Right cardiac atrium (tissue), 5 donors: ENCODE results near the gene RAB3IP. TPM values are rescaled to one million over a fixed set of nuclear protein-coding genes. Genes with fewer than 3 reads are reported as not detected.
A peak's percentile ranks its signal among the peaks of the same experiment; 100 is the strongest.

Experiments used
- ATAC-seq, 2 donors: fragments of 200-7000 bp; cut with Tn5 transposase; one replicate each; pipeline versions ENCODE4 v1.8.0 to v1.9.1; 2020; ENCODE audit warnings: moderate library complexity in 2 of 2, mild to moderate bottlenecking in 1 of 2
- DNase-seq, 3 donors: peaks; one replicate each; pipeline ENCODE4 v3.0.0-alpha.2; 2020
- H3K27ac ChIP-seq: one replicate; pipeline ENCODE4 v1.5.1; 2013; ENCODE audit warnings: mild to moderate bottlenecking, low read length, control low read depth, moderate library complexity
- H3K27me3 ChIP-seq: one replicate; pipeline ENCODE4 v1.6.1; 2013; ENCODE audit not compliant: control insufficient read depth, insufficient read depth
- H3K4me1 ChIP-seq: one replicate; pipeline ENCODE4 v1.6.1; 2013; ENCODE audit warnings: low read length; ENCODE audit not compliant: control insufficient read depth, insufficient read depth
- H3K4me3 ChIP-seq: one replicate; pipeline ENCODE4 v1.5.1; 2013; ENCODE audit warnings: low read length, control low read depth
- H3K9me3 ChIP-seq: one replicate; pipeline ENCODE4 v1.6.1; 2013; ENCODE audit warnings: low read length; ENCODE audit not compliant: control insufficient read depth
- WGBS: extraction: QIAGEN DNeasy Blood & Tissue Kit; methylation state at CpG from one replicate; pipeline ENCODE4 v1.1.7; 2013; 5-methylcytosine and 5-hydroxymethylcytosine counted together
- intact Hi-C, 4 donors: fragments of 100-400 bp; cut with DNase I; formaldehyde crosslinking; loops; one replicate each; pipeline versions ENCODE4 v1.11.0 to v1.14.0; 2022 to 2023
- long read RNA-seq, 4 donors: library from polyadenylated mRNA; unstranded; transcript quantifications; one replicate each; pipeline ENCODE4 v2.0.0, GENCODE V29; 2020 to 2021
- polyA plus RNA-seq: library from polyadenylated mRNA; stranded (reverse); fragments of 200-250 nt; gene quantifications from one replicate; pipeline ENCODE4 v1.2.3, GENCODE V29; 2013
- total RNA-seq, 4 donors: library from RNA; stranded (reverse); fragmentation: NEBNext Ultra II Directional; extraction: Animal tissue kit (Norgen Biotek cat#: 25700); gene quantifications; one replicate each; pipeline ENCODE4 v1.2.1, GENCODE V29; 2021
- donor health status: healthy with polysubstance abuse.
- donor health status: DM: no; HTN: yes; CAD: no.
- donor health status: DM: no; HTN: no; CAD: no.
- donor health status: DM: no; HTN: yes; CAD: no; lungs with severe emphysema.
- donor health status: DM: yes; HTN: yes; CAD: no.

RAB3IP gene, protein sequence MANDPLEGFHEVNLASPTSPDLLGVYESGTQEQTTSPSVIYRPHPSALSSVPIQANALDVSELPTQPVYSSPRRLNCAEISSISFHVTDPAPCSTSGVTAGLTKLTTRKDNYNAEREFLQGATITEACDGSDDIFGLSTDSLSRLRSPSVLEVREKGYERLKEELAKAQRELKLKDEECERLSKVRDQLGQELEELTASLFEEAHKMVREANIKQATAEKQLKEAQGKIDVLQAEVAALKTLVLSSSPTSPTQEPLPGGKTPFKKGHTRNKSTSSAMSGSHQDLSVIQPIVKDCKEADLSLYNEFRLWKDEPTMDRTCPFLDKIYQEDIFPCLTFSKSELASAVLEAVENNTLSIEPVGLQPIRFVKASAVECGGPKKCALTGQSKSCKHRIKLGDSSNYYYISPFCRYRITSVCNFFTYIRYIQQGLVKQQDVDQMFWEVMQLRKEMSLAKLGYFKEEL
- total RNA-seq (10 to 100 TPM; 14.8 to 24.8 (median 19.6) TPM), polyA plus RNA-seq (17.0 TPM)
- long read RNA-seq, donor 1, full-length matches to known transcripts: 17 of 19 reads
- long read RNA-seq, donor 1, partial matches to known transcripts: 0 of 19 reads
- long read RNA-seq, donor 1, other reads (novel, unspliced or antisense): 2 of 19 reads
- long read RNA-seq, donor 2, transcript RAB3IP-201 (11 exons, 3,690 nt): major isoform, 5 of 5 reads
- long read RNA-seq, donor 2, partial matches to known transcripts: 0 of 5 reads
- long read RNA-seq, donor 2, other reads (novel, unspliced or antisense): 0 of 5 reads
- long read RNA-seq, donor 3, full-length matches to known transcripts: 28 of 34 reads
- long read RNA-seq, donor 3, partial matches to known transcripts: 3 of 34 reads
- long read RNA-seq, donor 3, other reads (novel, unspliced or antisense): 3 of 34 reads
- long read RNA-seq, donor 4, full-length matches to known transcripts: 7 of 9 reads
- long read RNA-seq, donor 4, partial matches to known transcripts: 1 of 9 reads
- long read RNA-seq, donor 4, other reads (novel, unspliced or antisense): 1 of 9 reads

DNA sequence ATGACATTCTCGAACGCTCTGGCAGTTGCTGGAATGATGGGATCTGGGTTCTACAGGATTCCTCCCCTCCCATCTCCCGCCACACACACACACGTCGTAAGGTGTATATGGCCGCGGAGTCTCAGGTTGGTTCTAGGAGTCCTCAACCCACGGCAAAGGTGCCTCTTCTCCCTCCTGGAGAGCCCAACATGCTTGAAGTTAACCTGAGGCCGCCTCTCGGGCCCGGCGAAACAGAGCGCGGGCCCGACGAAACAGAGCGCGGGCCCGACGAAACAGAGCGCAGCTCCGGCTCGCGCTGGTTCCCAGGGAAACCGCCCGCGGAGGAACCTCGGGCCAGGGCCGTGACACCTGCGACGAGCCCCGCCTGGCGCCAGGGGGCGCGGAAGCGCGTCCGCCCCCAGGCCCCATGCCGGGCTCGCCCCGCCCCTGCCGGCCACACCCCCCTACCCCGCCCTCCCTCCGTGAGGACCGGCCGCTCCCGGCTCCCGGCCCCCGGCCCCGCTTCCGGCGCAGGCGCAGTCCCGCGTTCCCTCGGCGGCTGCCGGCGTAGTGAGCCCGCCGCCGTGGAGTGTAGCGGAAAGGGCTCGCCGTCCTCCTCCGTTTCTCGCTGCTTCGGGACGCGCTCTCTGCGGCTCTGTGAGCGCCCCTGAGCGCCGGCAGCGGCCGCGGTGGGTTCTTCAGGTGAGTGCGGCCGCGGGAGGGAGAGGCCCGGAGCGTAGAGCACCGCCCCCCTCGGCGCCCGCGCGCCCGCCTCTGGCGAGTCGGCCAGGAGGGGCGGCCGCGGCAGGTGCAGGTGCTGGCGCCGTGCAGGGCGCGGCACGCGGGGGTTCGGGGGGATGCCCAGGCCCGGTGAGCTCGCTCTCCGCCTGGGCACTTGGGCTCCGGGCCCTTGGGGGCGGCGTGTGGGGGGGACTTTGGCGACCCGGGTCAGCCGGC lies at the start of gene RAB3IP:
Gene RAB3IP, plus strand, starts transcription at position 510 of the 936 bp plus-strand sequence. CDS start 16,549 bp downstream, outside the sequence.
- Histone ChIP-seq H3K4me3 (peak within 1 kb of the TSS; percentile 91), H3K27me3 (no peaks in the 10 kb centered on the region), H3K4me1 (no peaks in the 10 kb centered on the region), H3K27ac (peak within 1 kb of the TSS; percentile 62), H3K9me3 (no peaks in the 10 kb centered on the region)
- ATAC-seq: peak; percentile 98 to 99
- intact Hi-C loops: no loop called here
- 2% methylated on average over 110 of the region's 110 CpGs for WGBS
- peak; percentile 87 to 96 (median 94) for DNase-seq

DNA sequence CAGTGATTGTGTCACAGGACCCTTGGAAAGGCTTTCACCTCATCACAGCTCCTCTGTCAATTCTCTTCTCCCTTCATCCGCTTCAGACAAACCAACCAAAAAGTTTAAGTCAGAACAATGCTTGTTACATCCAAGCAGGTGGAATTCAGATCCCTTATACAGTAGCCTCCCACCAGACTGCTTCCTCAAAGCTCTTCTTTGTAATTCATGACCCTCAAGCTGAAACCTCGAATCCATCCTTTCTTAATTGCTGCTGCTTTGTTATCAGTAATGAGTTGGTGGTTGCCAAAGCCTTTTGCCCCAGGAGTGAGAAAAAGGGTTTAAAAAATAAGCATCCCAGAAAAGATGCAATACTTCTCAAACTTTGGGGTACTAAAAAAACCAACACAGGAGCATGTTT lies 49.0 kb upstream of the RAB3IP start:
- no peak overlapping the region for H3K27ac ChIP-seq
- DNase-seq (no peak), ATAC-seq (no peak)
- no peaks in the 10 kb centered on the region for H3K9me3 ChIP-seq
- no peaks in the 10 kb centered on the region for H3K27me3 ChIP-seq
- intact Hi-C loops: no loop called here
- H3K4me3 ChIP-seq: no peak overlapping the region
- whole genome bisulfite sequencing: 75% methylated on average over 2 of the region's 2 CpGs
- H3K4me1 ChIP-seq: no peaks in the 10 kb centered on the region

DNA sequence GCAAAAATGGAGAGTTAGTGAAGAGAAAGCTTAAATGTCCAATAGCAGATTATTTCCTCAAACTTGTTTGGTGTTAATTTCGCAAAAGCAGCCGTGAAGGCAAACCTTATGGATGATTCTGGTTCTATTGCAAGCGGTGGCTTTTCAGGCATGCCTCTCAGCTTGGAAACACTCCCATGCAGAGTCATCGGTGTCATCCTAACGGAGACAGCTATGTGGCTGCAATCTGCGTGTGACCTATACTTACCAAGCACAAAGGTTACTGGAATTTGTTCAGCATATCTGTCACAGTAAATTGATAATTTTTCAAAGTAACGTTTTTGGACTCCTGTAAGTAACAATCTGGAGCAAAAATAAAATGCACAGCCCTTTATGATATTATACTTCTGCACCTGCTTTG lies 44.5 kb upstream of the RAB3IP start:
- Histone ChIP-seq H3K27me3 (no peaks in the 10 kb centered on the region), H3K9me3 (no peaks in the 10 kb centered on the region), H3K27ac (no peak overlapping the region), H3K4me3 (no peak overlapping the region), H3K4me1 (no peaks in the 10 kb centered on the region)
- DNase-seq (no peak), ATAC-seq (peak in 1 of 2 donors; percentile 56)
- WGBS: 57% methylated on average over 7 of the region's 7 CpGs
- intact Hi-C loops: no loop called here

DNA sequence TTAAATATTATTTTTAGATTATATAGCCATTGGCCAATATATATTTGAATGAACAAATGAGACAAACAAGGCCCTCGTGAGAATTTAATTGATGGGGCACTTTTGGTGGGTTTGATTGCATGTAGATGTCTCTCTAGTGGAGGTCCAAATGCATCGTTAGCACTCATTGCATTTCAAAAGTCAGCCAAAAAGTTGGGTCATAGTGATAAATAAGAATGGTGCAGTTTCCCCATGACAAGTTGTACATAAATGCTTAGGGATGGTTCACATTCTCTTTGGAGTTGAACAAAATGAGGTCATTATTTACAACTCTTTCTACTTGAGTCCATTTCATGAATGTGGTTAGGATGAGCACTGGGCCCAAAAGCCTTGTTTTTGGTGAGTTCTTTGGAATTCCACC lies 40.6 kb upstream of the RAB3IP start:
- WGBS: 68% methylated on average over 2 of the region's 2 CpGs
- H3K9me3 ChIP-seq: no peaks in the 10 kb centered on the region
- intact Hi-C loops: no loop called here
- no peak overlapping the region for H3K4me3 ChIP-seq
- DNase-seq: no peak
- H3K4me1 ChIP-seq: no peaks in the 10 kb centered on the region
- H3K27ac ChIP-seq: no peak overlapping the region
- no peaks in the 10 kb centered on the region for H3K27me3 ChIP-seq
- ATAC-seq: no peak

DNA sequence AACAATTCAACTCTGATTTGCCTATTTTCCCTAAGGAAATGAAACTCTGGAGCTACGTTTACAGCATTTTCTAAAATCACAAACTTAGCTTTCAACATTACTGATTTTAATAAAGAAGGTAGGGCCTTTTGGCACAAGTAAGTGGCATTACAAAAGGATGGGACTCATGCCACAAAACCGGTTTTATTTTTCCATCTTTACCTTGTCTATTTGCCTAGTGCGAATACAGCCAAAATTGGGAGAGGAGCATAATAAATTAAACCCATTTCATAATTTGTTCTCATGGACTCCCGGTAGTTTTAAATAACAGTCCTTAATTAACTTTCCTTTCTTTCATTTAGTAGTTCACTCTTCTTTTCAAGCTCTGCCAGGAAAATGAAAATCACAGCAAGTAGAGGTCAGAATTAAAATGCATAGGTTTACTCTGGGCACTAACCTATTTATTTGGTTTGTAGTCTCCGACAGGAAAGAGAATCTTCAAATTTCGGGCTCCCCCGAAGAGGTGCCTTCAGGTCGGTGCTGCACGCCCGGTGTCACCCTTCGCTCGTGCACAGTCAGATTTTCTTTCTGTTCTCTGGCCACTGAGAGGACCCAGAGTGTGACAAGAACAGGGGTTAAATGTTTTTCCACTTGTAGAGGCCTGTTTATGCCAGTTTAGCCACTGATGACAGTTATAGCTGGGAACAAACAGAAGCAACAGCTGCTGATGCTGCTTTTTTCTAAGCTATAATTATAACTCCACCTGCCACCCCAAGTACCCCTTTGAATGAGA lies 39.7 kb upstream of the RAB3IP start, which contains the start of gene BEST3:
Gene BEST3, minus strand, starts transcription at position 535 of the 772 bp plus-strand sequence. CDS start 1,505 bp downstream, outside the sequence.
- intact Hi-C loops: no loop called here
- Histone ChIP-seq H3K4me1 (no peaks in the 10 kb centered on the region), H3K27ac (no peak within 1 kb of the TSS), H3K4me3 (no peak within 1 kb of the TSS), H3K9me3 (no peaks in the 10 kb centered on the region), H3K27me3 (no peaks in the 10 kb centered on the region)
- no peak for DNase-seq
- ATAC-seq: no peak
- 84% methylated on average over 12 of the region's 12 CpGs for WGBS

DNA sequence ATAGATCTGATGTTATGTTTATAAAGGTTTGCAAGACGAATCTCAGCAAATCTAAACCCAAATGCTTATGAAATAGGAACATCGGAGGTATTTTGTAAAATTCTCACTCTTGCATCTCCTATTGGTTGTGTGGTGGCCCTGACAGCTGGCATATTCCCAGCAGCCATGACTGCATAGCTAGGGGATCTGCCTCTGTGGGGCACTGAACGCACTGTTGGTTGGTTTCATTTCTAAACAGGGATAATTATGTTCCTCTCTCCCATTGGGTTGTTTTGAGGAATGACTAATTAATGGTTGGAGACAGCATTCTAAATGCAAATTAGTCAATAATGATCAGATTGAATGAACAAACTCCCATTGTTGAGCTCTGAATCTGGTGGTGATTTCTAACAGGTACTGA lies 36.8 kb upstream of the RAB3IP start:
- no peak for DNase-seq
- no peaks in the 10 kb centered on the region for H3K9me3 ChIP-seq
- H3K4me3 ChIP-seq: no peak overlapping the region
- intact Hi-C loops: no loop called here
- no peaks in the 10 kb centered on the region for H3K4me1 ChIP-seq
- H3K27ac ChIP-seq: no peak overlapping the region
- ATAC-seq: no peak
- WGBS: 93% methylated on average over 3 of the region's 3 CpGs
- H3K27me3 ChIP-seq: no peaks in the 10 kb centered on the region

DNA sequence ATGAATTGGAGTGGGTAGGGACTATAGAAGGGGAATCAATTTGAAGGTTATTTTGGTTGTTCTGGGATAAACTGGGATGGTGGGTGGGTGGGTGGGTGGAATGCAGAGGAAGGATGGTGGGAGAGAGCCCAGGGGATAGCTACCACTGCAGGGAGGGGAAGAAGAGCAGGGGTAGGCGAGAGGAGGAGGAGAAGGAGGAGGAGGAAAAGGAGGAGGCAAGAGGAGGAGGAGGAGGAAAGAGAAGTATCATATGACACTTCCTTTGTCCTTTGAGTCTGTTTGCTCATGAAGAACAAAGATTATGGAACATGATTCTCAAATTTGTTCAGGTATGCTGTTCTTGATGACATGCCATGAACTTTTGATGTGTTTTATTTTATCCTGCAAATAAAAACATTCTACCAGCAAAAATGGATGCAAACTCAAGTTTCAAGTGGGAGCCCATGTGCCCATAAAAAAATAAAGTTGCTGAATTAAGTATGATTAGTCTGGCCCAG lies 35.5 kb upstream of the RAB3IP start:
- no peaks in the 10 kb centered on the region for H3K27me3 ChIP-seq
- no peak overlapping the region for H3K4me3 ChIP-seq
- H3K4me1 ChIP-seq: no peaks in the 10 kb centered on the region
- H3K9me3 ChIP-seq: no peaks in the 10 kb centered on the region
- intact Hi-C loops: no loop called here
- no peak overlapping the region for H3K27ac ChIP-seq
- no peak for ATAC-seq
- DNase-seq: no peak
- 70% methylated on average over 1 of the region's 1 CpG for WGBS

DNA sequence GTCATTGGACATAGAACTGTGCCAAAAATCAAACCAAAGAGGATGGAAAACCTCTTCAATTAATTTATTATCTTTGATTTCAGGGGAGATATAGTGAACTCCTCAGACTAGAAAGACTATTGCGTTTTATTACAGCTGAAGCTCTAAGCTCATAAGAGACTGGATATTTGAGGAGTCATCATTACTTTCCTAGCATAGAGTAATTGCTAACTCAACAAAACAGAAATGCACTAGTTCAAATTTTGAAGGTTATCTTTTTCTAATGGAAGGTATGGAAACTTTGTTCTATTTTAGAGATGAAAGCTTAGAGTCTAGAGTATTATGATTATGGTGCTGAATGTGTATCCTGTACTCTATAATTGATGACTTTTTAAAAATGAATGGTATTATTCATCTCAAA lies 34.3 kb upstream of the RAB3IP start:
- Histone ChIP-seq H3K9me3 (no peaks in the 10 kb centered on the region), H3K4me1 (no peaks in the 10 kb centered on the region), H3K27ac (no peak overlapping the region), H3K27me3 (no peaks in the 10 kb centered on the region), H3K4me3 (no peak overlapping the region)
- 3% methylated on average over 1 of the region's 1 CpG for WGBS
- no peak for ATAC-seq
- DNase-seq: no peak
- intact Hi-C loops: no loop called here

DNA sequence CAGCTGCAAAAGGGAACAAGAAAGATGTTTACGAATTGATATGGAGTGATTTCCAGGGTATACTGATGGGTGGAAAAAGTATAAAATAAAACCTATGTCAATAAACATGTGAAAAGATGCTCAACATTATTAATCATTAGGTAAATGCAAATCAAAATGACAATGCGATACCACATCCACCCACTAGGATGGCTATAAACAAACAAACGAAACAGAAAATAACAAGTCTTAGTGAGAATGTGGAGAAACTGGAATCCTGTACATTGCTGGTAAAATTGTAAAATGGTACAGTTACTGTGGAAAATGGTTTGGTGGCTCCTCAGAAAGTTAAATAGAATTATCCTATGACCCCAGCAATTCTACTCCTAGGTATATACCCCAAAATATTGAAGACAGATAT lies 30.0 kb upstream of the RAB3IP start:
- intact Hi-C loops: no loop called here
- no peak for DNase-seq
- H3K9me3 ChIP-seq: no peaks in the 10 kb centered on the region
- H3K27me3 ChIP-seq: no peaks in the 10 kb centered on the region
- no peaks in the 10 kb centered on the region for H3K4me1 ChIP-seq
- no peak overlapping the region for H3K27ac ChIP-seq
- no peak for ATAC-seq
- WGBS: 93% methylated on average over 3 of the region's 3 CpGs
- H3K4me3 ChIP-seq: no peak overlapping the region

DNA sequence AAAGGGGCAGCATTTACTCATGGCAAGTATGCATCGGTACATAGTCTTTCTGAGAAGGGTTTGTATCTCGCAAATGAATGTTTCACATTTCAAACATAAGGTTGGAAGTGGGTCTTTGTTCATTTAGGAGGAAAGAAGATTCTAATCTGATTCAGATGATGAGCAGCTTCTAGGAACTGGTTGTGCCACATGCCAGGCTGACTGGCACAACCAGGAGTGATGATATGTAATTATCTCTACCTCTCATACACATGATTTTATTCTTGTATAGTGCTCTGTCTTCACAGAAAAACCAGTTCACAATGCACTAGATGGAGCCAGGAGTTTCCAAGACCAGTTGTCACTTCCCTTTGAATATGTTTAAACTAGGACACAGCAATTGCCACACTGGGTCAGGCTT lies 25.8 kb upstream of the RAB3IP start:
- no peak for DNase-seq
- Histone ChIP-seq H3K27me3 (no peaks in the 10 kb centered on the region), H3K4me1 (no peaks in the 10 kb centered on the region), H3K9me3 (no peaks in the 10 kb centered on the region), H3K27ac (no peak overlapping the region), H3K4me3 (no peak overlapping the region)
- WGBS: 86% methylated on average over 2 of the region's 2 CpGs
- intact Hi-C loops: no loop called here
- no peak for ATAC-seq
